ENCODE results near the gene IFIT3. TPM values are rescaled to one million over a fixed set of nuclear protein-coding genes. Genes with fewer than 3 reads are reported as not detected.

IFIT3 gene
- total RNA-seq, 1 donor from 2014 or later, result 47.2 TPM

DNA sequence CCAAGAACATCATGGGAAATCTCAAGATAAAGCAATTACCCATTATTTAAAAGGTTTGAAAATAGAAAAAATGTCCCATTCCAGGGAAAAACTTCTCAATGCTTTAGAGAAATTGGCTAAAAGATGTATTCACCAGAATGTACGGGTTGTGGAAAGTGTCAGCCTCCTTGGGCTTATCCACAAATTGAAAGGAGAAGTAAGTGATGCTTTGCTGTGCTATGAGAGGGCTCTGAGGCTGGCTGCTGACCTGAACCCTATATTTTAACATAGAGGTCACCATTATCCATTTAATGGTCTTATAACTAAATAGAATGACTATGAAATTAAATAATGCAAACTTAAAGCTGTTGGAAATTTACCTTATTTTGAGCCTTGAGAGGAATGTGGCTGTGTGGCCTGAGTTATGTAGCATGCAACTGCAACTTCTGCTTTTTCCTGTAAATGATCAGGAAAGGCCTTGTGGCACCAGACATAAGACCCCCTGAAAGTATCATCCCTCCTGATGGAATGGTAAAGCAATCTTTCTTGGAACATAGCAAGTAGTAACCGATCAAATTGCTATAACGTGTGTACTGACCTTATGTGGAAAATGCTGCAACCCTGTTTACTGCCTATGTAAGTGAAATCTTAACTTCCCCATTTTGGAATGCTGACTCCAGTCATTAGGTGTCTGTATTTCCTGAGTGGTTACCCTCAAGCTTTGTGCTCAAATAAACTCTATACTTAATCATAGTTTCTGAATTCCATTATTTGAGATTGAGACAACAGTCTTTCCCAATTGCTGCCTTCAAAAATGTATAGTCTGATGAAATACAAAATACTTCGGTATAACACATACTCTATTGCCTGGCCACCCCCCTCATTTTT is 56.9 kb downstream of the IFIT3 start:
- DNase-seq (ENCODE audit: extremely low read depth, low read depth, low spot score), result no peak

DNA sequence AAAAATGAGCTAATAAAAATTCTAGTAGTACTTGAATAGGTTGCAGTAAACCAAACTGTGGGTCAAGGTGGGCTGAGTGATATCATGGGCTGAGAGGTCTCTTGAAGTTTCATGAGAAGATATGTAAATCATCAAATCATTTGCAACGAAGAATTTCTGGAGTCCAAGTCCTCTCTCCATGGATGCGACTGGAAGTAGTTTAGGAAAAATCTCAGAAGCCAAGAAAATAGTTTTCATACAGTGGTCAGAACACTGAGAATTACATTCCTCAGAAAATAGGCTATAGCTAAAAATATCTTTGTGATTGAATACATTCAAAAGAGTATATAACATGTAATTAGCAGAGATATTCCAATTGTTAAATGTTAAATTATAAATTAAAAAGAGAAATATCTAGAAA is 61.0 kb downstream of the IFIT3 start:
- DNase-seq (ENCODE audit: extremely low read depth, low read depth, low spot score), result no peak

- no peak for DNase-seq (ENCODE audit: extremely low read depth, low read depth, low spot score)
Observed at GRCh38 chr10:89389254-89389653, 61.5 kb downstream of the IFIT3 start.

Other genes with a start within 250 kb of the IFIT3 start
- gene CH25H, start 120.7 kb upstream of the IFIT3 start, total RNA-seq, result not detected in 2 replicates
- 53.1 and 62.1 TPM in 2 replicates for gene LIPA, start 76.2 kb upstream of the IFIT3 start, total RNA-seq
- gene IFIT2, start 26.0 kb upstream of the IFIT3 start, total RNA-seq, result 7.9 and 8.9 TPM in 2 replicates
- not detected in 2 replicates for gene IFIT1B, start 50.1 kb downstream of the IFIT3 start, total RNA-seq
- 3.3 and 20.8 TPM in 2 replicates for gene IFIT1, start 64.6 kb downstream of the IFIT3 start, total RNA-seq
- gene IFIT5, start 86.6 kb downstream of the IFIT3 start, total RNA-seq, result 14.3 and 22.5 TPM in 2 replicates
- 0.58 and 1.6 TPM in 2 replicates for gene SLC16A12, start 207.6 kb downstream of the IFIT3 start, total RNA-seq